HepG2 (cell line): ENCODE measurements around the gene VSIG10L. TPM values are rescaled to one million over a fixed set of nuclear protein-coding genes. Genes with fewer than 3 reads are reported as not detected.

Experiments
- ADNP ChIP-seq: sonication (generic); formaldehyde crosslinking; IDR thresholded peaks from 2 replicates; pipeline ENCODE4 v1.4.0; 2020; ENCODE audit warnings: missing genetic modification reagents
- ELF1 ChIP-seq: sonication (generic); formaldehyde crosslinking; IDR thresholded peaks from 2 replicates; pipeline ENCODE4 v1.4.0; 2020; ENCODE audit warnings: missing genetic modification reagents
- ERF ChIP-seq: IDR thresholded peaks from 2 replicates; pipeline ENCODE4 v1.6.1; 2018; ENCODE audit warnings: missing biosample characterization, missing genetic modification reagents
- HDAC1 ChIP-seq: sonication (generic); formaldehyde crosslinking; IDR thresholded peaks from 2 replicates; pipeline ENCODE4 v1.5.1; 2020; ENCODE audit warnings: mild to moderate bottlenecking, missing genetic modification reagents
- HNF1B ChIP-seq: sonication (generic); formaldehyde crosslinking; IDR thresholded peaks from 2 replicates; pipeline ENCODE4 v1.5.1; 2020; ENCODE audit warnings: mild to moderate bottlenecking, moderate library complexity, missing genetic modification reagents
- HNRNPL ChIP-seq: fragments of 200-400 bp; formaldehyde crosslinking; IDR thresholded peaks from 2 replicates; pipeline ENCODE4 v1.6.1; 2017; ENCODE audit warnings: mild to moderate bottlenecking, low read depth, low read length
- HNRNPUL1 ChIP-seq: fragments of 200-400 bp; formaldehyde crosslinking; IDR thresholded peaks from 2 replicates; pipeline ENCODE4 v1.6.1; 2017; ENCODE audit warnings: low read depth, mild to moderate bottlenecking, low read length, moderate library complexity
- HOMEZ ChIP-seq: IDR thresholded peaks from 2 replicates; pipeline ENCODE4 v1.6.1; 2016; ENCODE audit warnings: low read depth
- IRF9 ChIP-seq: sonication (generic); formaldehyde crosslinking; IDR thresholded peaks from 2 replicates; pipeline ENCODE4 v1.8.0; 2022; ENCODE audit warnings: missing genetic modification reagents, mild to moderate bottlenecking, borderline replicate concordance
- KAT7 ChIP-seq: IDR thresholded peaks from 2 replicates; pipeline ENCODE4 v1.6.1; 2018; ENCODE audit warnings: borderline replicate concordance, missing compliant biosample characterization
- KDM2A ChIP-seq: sonication (generic); formaldehyde crosslinking; IDR thresholded peaks from 2 replicates; pipeline ENCODE4 v1.4.0; 2020; ENCODE audit warnings: low read depth, missing genetic modification reagents, borderline replicate concordance
- PCBP2 ChIP-seq: fragments of 200-400 bp; formaldehyde crosslinking; optimal IDR thresholded peaks from 2 replicates; pipeline ENCODE3; 2018; ENCODE audit warnings: low read length, low read depth; ENCODE audit not compliant: poor library complexity, severe bottlenecking
- SAP130 ChIP-seq: IDR thresholded peaks from 2 replicates; pipeline ENCODE4 v1.6.1; 2016; ENCODE audit warnings: low read depth
- ZKSCAN1 ChIP-seq: fragments of 150-350 bp; IDR thresholded peaks from 2 replicates; pipeline ENCODE4 v1.6.1; 2014; ENCODE audit warnings: low read length
- ZNF282 ChIP-seq: fragments of 450-650 bp; IDR thresholded peaks from 2 replicates; pipeline ENCODE4 v1.6.1; 2018; ENCODE audit not compliant: partially characterized antibody
- ZNF3 ChIP-seq: IDR thresholded peaks from 2 replicates; pipeline ENCODE4 v1.7.0; 2017; ENCODE audit warnings: inconsistent platforms
- ZNF382 ChIP-seq: sonication (generic); formaldehyde crosslinking; IDR thresholded peaks from 2 replicates; pipeline ENCODE4 v1.5.0; 2020; ENCODE audit warnings: missing genetic modification reagents, mild to moderate bottlenecking, borderline replicate concordance
- ZNF431 ChIP-seq: sonication (generic); formaldehyde crosslinking; IDR thresholded peaks from 2 replicates; pipeline ENCODE4 v1.9.0; 2022; ENCODE audit warnings: missing genetic modification reagents, low read depth, mild to moderate bottlenecking, borderline replicate concordance
- ZNF589 ChIP-seq: sonication (generic); formaldehyde crosslinking; conservative IDR thresholded peaks from 2 replicates; pipeline ENCODE4 v1.8.0; 2022; ENCODE audit warnings: mild to moderate bottlenecking, moderate library complexity, missing genetic modification reagents
- ZNF687 ChIP-seq: sonication (generic); formaldehyde crosslinking; IDR thresholded peaks from 2 replicates; pipeline ENCODE4 v1.5.1; 2020; ENCODE audit warnings: mild to moderate bottlenecking, missing genetic modification reagents, moderate library complexity
- ZNF790 ChIP-seq: sonication (generic); formaldehyde crosslinking; IDR thresholded peaks from 2 replicates; pipeline ENCODE4 v1.8.0; 2022; ENCODE audit warnings: missing genetic modification reagents, mild to moderate bottlenecking, borderline replicate concordance
- polyA plus RNA-seq, 8 experiments: library from polyadenylated mRNA; depleted of rRNA in 3 of 8; stranded (reverse) in 7 of 8; unstranded in 1 of 8; fragments of >200 nt; fragmentation: Illumina TruSeq in 4 of 8; extraction: Trizol in 4 of 8; gene quantifications; 2 replicates each; pipeline versions ENCODE4 v1.2.1 to v1.2.3, GENCODE V29; 2011 to 2016; ENCODE audit warnings: low read depth in 4 of 8, missing spikeins in 1 of 8, mixed read lengths in 1 of 8; ENCODE audit not compliant: insufficient read depth in 1 of 8
- total RNA-seq, 5 experiments: library from RNA; depleted of rRNA; stranded (reverse); fragments of >200 nt; fragmentation: Illumina TruSeq; extraction: Trizol; gene quantifications; 2 replicates each; pipeline ENCODE4 v1.2.3, GENCODE V29; 2016; ENCODE audit warnings: low read depth in 1 of 5

The VSIG10L gene
- total and polyA plus RNA-seq, 2 of the 13 experiments (the other 11 are each of a cell fraction or from before 2014, with no cell fraction given) = 2.7 to 8.5 TPM

- TF ChIP-seq HOMEZ = no peak
- TF ChIP-seq HNRNPUL1 = no peak
- no peak for TF ChIP-seq HNF1B
- no peak for TF ChIP-seq ZNF790 (CRISPR knock-in tag)
- no peak; the same call in 1 of the 2 replicates for TF ChIP-seq SAP130
- TF ChIP-seq PCBP2 = no peak
- 0 out of 2 replicates have a peak, but pooled peaks have one; percentile 51 for TF ChIP-seq HNRNPL
- TF ChIP-seq ZNF3 = no peak
- peak; percentile 78 for TF ChIP-seq ZNF687
- TF ChIP-seq KDM2A (CRISPR knock-in tag) = no peak; the same call in 1 of the 2 replicates
- TF ChIP-seq ZNF282 = no peak
- TF ChIP-seq ERF (CRISPR knock-in tag) = no peak
- no peak for TF ChIP-seq ZKSCAN1
- TF ChIP-seq ZNF431 (CRISPR knock-in tag) = 0 out of 2 replicates have a peak, but pooled peaks have one; percentile 25
- TF ChIP-seq ZNF589 (CRISPR knock-in tag) = no peak
- no peak for TF ChIP-seq KAT7 (CRISPR knock-in tag)
- 0 out of 2 replicates have a peak, but pooled peaks have one; percentile 15 for TF ChIP-seq IRF9
- TF ChIP-seq ADNP (CRISPR knock-in tag) = no peak
- 0 out of 2 replicates have a peak, but pooled peaks have one; percentile 9 for TF ChIP-seq HDAC1 (CRISPR knock-in tag)
- no peak for TF ChIP-seq ZNF382 (CRISPR knock-in tag)
- no peak for TF ChIP-seq ELF1 (CRISPR knock-in tag)
Observed at GRCh38 chr19:51351266-51351990, 9.5 kb upstream of the VSIG10L start (continued).
